Right hindlimb (tissue), 1 donor: ENCODE results near the gene TRIL.

Source experiments
- DNase-seq: peaks from one replicate; pipeline ENCODE4 v3.0.0-alpha.2; 2018

TRIL gene

GRCh38 chr7:28983396-28984190 is 25.5 kb upstream of the TRIL start:
- no peak for DNase-seq

DNA sequence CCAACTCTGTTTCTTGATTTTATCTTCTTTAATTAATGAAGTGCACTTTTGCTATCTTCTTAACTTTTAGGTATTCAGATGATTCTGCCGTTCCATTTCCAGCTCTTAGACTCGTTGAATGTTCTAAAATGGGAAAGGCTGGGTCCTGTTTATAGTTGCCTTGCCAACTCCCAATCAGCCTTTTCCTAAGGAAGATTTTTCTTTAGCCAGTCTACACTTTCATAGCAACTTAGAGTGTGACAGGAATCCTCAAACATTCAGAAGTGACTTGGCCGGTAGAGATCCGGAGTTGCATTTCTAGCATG is 23.0 kb upstream of the TRIL start:
- DNase-seq, result no peak

GRCh38 chr7:28980451-28981160 is 22.5 kb upstream of the TRIL start:
- no peak for DNase-seq

GRCh38 chr7:28979776-28980175 is 21.6 kb upstream of the TRIL start:
- DNase-seq, result peak; percentile 54

GRCh38 chr7:28977881-28978280 is 19.8 kb upstream of the TRIL start:
- no peak for DNase-seq

DNA sequence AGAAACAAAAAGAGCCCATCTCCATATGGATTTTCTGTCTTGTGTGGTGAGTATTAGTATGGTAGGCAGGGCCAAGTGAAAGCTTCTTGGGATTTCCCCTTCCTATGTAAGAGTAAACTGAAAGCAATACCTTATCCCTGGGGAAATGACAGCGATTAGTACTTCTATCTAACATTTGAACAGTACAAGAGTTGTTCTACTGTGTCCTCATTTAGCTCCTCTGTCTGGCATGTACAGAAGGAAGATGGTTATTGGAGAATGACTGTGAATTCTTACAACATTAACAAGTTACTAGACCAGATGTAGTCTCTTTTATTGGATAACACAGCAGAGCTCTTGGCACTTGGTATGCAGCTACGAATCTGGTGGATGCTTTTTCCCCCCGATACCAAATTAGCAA is 17.9 kb upstream of the TRIL start:
- DNase-seq, result no peak

GRCh38 chr7:28973591-28973990 is 15.5 kb upstream of the TRIL start:
- no peak for DNase-seq

DNA sequence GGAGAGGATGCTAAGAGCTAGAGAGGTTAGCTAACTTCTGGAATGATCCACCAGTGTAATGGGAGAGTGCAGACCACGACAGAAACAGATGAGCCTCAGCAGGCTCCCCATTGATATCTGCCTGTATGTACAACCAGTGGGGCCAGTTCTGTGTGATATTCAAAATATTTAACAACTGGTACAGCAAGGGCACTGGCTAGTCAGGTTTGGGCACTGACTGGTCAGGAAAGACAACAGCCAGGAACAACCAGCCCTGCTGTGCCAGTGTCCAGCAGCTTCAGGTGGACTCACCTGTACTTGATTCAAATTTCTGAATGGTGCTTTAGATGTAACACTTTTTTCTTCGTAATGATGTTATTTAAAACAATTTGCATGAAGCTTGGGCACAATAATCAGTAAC is 5.9 kb upstream of the TRIL start:
- no peak for DNase-seq

DNA sequence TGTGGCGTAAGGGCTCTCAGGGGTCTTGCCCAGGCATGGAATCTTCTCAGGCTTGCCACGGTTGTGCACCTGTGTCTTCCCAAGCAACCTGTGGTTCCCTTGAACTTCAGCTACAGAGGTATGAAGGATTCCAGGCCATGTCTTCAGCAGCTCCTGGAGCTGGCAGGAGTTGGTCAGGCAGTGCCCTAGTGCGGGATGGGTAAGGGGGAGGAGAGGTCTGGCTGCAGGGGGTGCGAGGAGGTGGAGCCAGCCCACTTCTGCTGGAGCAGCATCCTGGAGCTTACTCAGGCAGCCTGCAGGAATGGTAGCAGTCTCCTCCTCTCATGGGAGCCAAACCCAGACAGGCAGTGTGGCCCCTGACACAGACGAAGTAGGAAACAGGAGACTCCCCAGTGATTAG is 3.8 kb upstream of the TRIL start:
- DNase-seq, result no peak

GRCh38 chr7:28960071-28960840 is 2.1 kb upstream of the TRIL start:
- DNase-seq, result no peak

DNA sequence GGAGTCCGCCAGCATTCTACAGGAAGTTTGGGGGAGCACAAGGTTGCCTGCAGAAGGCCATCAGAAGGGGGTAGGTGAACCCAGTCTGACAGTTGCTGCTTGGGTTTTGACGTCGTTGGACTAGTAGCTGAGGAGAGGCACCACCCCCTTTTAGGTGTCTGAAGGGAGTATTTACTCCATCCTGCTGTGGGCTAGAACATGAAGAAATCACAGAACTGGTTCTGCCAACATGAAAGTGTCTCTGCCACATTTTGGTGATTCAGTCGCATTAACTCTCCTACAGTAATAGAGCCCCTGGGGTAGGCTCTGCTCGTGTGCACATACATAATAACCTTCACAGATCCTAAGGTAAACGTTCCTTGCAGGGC is 834 bp upstream of the TRIL start:
- no peak for DNase-seq

DNA sequence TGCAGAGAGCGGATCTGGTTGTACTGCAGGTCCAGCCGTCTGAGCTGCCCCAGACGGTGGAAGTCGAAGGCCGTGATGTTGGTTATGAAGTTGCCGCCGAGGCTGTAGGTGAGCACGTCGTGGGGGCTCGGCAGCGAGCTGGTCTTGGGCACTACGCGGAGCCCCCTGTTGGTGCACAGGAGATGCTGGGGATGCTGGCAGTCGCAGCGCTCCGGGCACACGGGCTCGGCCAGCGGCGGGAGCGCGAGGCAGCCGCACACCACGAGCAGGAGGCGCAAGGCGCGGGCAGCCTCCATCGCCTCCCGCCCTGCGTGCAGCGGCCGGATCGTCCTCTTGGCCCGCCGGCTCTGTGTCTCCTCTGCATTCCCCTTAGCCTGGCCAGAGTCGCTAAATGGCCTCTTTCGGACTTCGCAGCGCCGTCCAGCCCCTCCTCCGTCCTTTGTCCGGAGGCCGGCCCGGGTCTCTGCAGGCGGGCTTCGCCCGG is 337 bp downstream of the TRIL start:
- DNase-seq, result no peak

DNA sequence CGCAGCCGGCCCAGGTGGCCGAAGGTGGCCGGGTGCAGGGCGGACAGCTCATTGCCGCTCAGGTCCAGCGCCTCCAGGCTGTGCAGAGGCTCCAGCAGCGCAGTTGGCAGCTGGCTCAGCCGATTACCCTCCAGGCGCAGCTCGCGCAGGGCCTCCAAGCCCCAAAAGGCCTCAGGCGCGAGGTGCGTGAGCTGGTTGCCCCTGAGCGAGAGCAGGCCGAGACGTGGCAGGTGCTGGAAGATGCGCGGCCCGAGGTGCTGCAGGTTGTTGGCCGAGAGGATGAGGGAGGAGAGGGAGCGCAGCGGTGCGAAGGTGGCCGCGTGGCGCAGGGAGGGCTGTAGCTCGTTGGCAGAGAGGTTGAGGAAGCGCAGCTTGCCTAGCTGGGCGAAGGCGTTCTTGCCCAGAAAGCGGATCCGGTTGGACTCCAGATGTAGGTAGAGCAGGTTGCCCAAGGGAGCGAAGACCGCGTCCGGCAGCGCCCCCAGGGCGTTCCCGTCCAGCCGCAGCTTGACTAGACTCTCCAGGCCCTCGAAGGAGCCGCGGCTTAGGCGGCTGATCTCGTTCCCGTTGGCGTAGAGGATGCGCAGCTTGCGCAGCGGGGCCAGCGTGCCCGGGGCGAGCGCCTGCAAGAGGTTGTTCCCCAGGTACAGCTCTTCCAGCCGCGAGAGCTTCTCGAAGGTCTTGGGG is 923 bp downstream of the TRIL start:
- peak; percentile 56 for DNase-seq

GRCh38 chr7:28956608-28957063 is 1.5 kb downstream of the TRIL start:
- peak; percentile 78 for DNase-seq

GRCh38 chr7:28955718-28956607 is 2.2 kb downstream of the TRIL start:
- peak; percentile 86 for DNase-seq

GRCh38 chr7:28955356-28955717 is 2.8 kb downstream of the TRIL start:
- DNase-seq, result no peak

- no peak for DNase-seq
Observed at GRCh38 chr7:28954946-28955345, 3.2 kb downstream of the TRIL start.

DNA sequence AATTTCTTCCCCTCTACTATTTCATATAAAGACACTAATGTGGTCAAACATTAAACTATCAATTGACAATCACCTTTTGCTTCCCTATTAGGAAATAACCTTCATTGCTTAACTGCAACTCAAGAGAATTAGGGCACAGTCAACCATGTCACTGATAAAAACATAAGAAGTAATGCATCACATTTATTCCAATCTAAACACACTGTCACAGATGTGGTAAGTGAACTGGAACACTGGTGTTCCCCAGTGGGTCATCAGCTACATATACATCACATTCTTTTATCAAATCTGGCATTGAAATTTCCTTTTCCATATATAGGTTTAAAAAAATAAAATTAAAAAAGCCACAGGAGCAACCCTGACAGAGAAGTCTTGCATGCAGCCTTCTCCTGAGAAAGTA is 3.7 kb downstream of the TRIL start:
- DNase-seq, result no peak

DNA sequence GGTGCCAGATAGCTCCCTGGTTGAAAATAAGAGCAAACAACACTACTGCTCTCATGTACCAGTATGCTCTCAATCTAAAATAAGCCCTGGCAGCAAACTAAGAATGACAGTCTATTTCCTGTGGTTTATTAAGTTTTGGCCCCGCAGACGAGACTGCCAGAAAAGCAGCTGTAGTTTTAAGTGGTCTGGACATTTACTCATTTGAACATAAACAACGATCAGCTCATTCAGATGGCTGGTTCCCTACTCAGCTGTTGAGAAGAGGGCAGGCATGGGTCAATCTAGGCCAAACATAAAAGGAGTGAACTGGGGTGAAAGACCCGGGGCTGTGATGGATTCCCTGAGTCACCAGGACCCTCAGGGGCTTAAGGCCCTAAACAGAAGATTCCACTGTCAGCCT is 4.5 kb downstream of the TRIL start:
- DNase-seq, result no peak

GRCh38 chr7:28942168-28942567 is 16.0 kb downstream of the TRIL start:
- DNase-seq, result no peak

GRCh38 chr7:28941633-28942032 is 16.5 kb downstream of the TRIL start:
- no peak for DNase-seq

DNA sequence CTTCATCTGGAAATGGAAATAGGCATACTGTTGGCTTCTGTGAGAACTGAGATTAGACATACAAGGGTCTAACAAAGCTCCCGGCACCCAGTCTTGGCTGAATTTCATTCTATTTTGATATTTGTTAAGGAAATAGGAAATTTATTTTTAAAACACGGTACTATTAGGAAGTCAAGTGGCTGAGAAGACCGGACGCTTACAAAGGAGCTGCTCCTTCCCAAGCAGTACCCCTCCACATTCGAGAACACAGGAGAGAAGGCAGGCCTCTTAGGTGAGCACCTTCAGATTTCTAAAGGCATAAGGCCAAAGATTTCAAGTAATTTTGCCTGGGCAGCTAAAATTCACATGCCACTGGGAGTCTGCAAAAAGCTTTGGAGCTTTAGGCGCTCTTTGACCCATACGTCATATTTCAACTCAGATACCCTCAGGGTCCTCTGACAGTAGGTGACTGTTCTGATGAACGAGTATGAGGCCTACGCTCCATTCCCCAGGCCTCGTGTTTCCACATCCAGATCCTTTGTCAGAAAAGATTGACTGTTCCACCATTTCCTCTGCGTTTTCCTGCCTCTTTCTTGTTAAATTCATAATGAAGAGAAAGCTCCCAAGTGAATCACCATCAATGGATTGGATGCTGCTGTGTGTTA is 17.3 kb downstream of the TRIL start:
- DNase-seq, result no peak
